Measurements from ENCODE around the gene SLC6A8. TPM values are rescaled to one million over a fixed set of nuclear protein-coding genes. Genes with fewer than 3 reads are reported as not detected.

Gene SLC6A8
- total RNA-seq, 1 donor from 2014 or later = 74.1 TPM

- no peak overlapping the region for H3K4me3 Mint-ChIP-seq (ENCODE audit: unreplicated experiment)
- no peak for TF ChIP-seq CTCF (IDR thresholded peaks at IDR 0.05)
- no peaks in the 10 kb centered on the region for H3K9me3 Mint-ChIP-seq (ENCODE audit: unreplicated experiment)
- H3K36me3 Mint-ChIP-seq (ENCODE audit: unreplicated experiment) = no peaks in the 10 kb centered on the region
- peaks cover 8% of the 10 kb centered on the region for H3K4me1 Mint-ChIP-seq (ENCODE audit: unreplicated experiment)
- H3K27me3 Mint-ChIP-seq (ENCODE audit: unreplicated experiment) = peaks cover 29% of the 10 kb centered on the region
- DNase-seq (ENCODE audit: extremely low spot score, unreplicated experiment) = no peak
- H3K27ac Mint-ChIP-seq (ENCODE audit: unreplicated experiment) = no peak overlapping the region
Observed at GRCh38 chrX:153645921-153646488, 41.7 kb upstream of the SLC6A8 start.

- no peaks in the 10 kb centered on the region for H3K9me3 Mint-ChIP-seq (ENCODE audit: unreplicated experiment)
- H3K36me3 Mint-ChIP-seq (ENCODE audit: unreplicated experiment) = no peaks in the 10 kb centered on the region
- peaks cover 25% of the 10 kb centered on the region for H3K27me3 Mint-ChIP-seq (ENCODE audit: unreplicated experiment)
- TF ChIP-seq CTCF (IDR thresholded peaks at IDR 0.05) = no peak
- peaks cover 8% of the 10 kb centered on the region for H3K4me1 Mint-ChIP-seq (ENCODE audit: unreplicated experiment)
- no peak for DNase-seq (ENCODE audit: extremely low spot score, unreplicated experiment)
- no peak within 1 kb of the TSS for H3K4me3 Mint-ChIP-seq (ENCODE audit: unreplicated experiment)
- H3K27ac Mint-ChIP-seq (ENCODE audit: unreplicated experiment) = no peak within 1 kb of the TSS
Observed at GRCh38 chrX:153646620-153647373, 40.9 kb upstream of the SLC6A8 start, which contains the start of gene DUSP9. DUSP9 (plus strand) TSS chrX:153647203; CDS start chrX:153647954, 751 bp downstream.

GRCh38 chrX:153647461-153648357 lies 40.0 kb upstream of the SLC6A8 start:
- Mint-ChIP-seq H3K4me3 (ENCODE audit: unreplicated experiment) (no peak overlapping the region), H3K4me1 (ENCODE audit: unreplicated experiment) (peaks cover 7% of the 10 kb centered on the region), H3K9me3 (ENCODE audit: unreplicated experiment) (no peaks in the 10 kb centered on the region), H3K27ac (ENCODE audit: unreplicated experiment) (no peak overlapping the region), H3K27me3 (ENCODE audit: unreplicated experiment) (peaks cover 23% of the 10 kb centered on the region), H3K36me3 (ENCODE audit: unreplicated experiment) (no peaks in the 10 kb centered on the region)
- TF ChIP-seq CTCF (IDR thresholded peaks at IDR 0.05) = no peak
- DNase-seq (ENCODE audit: extremely low spot score, unreplicated experiment) = no peak

- Mint-ChIP-seq H3K27ac (ENCODE audit: unreplicated experiment) (no peak overlapping the region), H3K4me3 (ENCODE audit: unreplicated experiment) (no peak overlapping the region), H3K27me3 (ENCODE audit: unreplicated experiment) (peaks cover 20% of the 10 kb centered on the region), H3K9me3 (ENCODE audit: unreplicated experiment) (peaks cover 3% of the 10 kb centered on the region), H3K36me3 (ENCODE audit: unreplicated experiment) (no peaks in the 10 kb centered on the region), H3K4me1 (ENCODE audit: unreplicated experiment) (peaks cover 2% of the 10 kb centered on the region)
- TF ChIP-seq CTCF (IDR thresholded peaks at IDR 0.05) = no peak
- DNase-seq (ENCODE audit: extremely low spot score, unreplicated experiment) = no peak
Observed at GRCh38 chrX:153648358-153649177, 39.2 kb upstream of the SLC6A8 start.

Measured in osteocyte (in vitro differentiated cells).